HG02852 (cell line): ENCODE data around the gene MADD.
"Not testable (repeated sequence)": the region's sequence is repeated elsewhere in the genome, so short reads cannot be mapped to it uniquely, and the experiment has no call there.

Experiments used
- ATAC-seq: cut with Tn5 transposase; IDR thresholded peaks from one replicate; pipeline ENCODE4 v1.9.1; 2021; ENCODE audit warnings: mild to moderate bottlenecking, moderate library complexity; ENCODE audit not compliant: unreplicated experiment

Gene MADD

GRCh38 chr11:47317064-47317828 is 47.3 kb downstream of the MADD start:
- peak; percentile 66 for ATAC-seq

GRCh38 chr11:47318166-47318565 is 48.2 kb downstream of the MADD start:
- no peak for ATAC-seq

- ATAC-seq = no peak
Observed at GRCh38 chr11:47324520-47324919, 54.6 kb downstream of the MADD start.

- ATAC-seq = no peak
Observed at GRCh38 chr11:47325271-47326041, 55.5 kb downstream of the MADD start.

GRCh38 chr11:47326198-47326597 is 56.3 kb downstream of the MADD start:
- no peak for ATAC-seq

GRCh38 chr11:47327025-47327424 is 57.1 kb downstream of the MADD start:
- no peak for ATAC-seq

GRCh38 chr11:47327949-47328348 is 58.0 kb downstream of the MADD start:
- ATAC-seq = no peak

- ATAC-seq = peak; percentile 51
Observed at GRCh38 chr11:47328449-47329390, 58.8 kb downstream of the MADD start.

GRCh38 chr11:47329431-47329986 is 59.6 kb downstream of the MADD start:
- no peak for ATAC-seq

- no peak for ATAC-seq
Observed at GRCh38 chr11:47329987-47330931, 60.3 kb downstream of the MADD start.

- ATAC-seq = no peak
Observed at GRCh38 chr11:47331454-47332302, 61.7 kb downstream of the MADD start.

GRCh38 chr11:47332303-47332711 is 62.4 kb downstream of the MADD start:
- no peak for ATAC-seq

GRCh38 chr11:47332791-47333525 is 63.0 kb downstream of the MADD start:
- no peak for ATAC-seq

GRCh38 chr11:47333526-47333845 is 63.6 kb downstream of the MADD start:
- ATAC-seq = no peak

GRCh38 chr11:47333886-47334443 is 64.0 kb downstream of the MADD start:
- no peak for ATAC-seq

- not testable (repeated sequence) for ATAC-seq
Observed at GRCh38 chr11:47334699-47335411, 64.9 kb downstream of the MADD start.

GRCh38 chr11:47335733-47336132 is 65.8 kb downstream of the MADD start:
- ATAC-seq = no peak
